Measurements from ENCODE around the gene MYLK4. TPM values are rescaled to one million over a fixed set of nuclear protein-coding genes. Genes with fewer than 3 reads are reported as not detected.
"Not testable (repeated sequence)": the region's sequence is repeated elsewhere in the genome, so short reads cannot be mapped to it uniquely, and the experiment has no call there.

Gene MYLK4
- total and polyA plus RNA-seq, 2 of the 13 experiments (the other 11 are each of a cell fraction or from before 2014, with no cell fraction given), result 0.26 to 0.29 TPM

- TF ChIP-seq, protein P1, sequence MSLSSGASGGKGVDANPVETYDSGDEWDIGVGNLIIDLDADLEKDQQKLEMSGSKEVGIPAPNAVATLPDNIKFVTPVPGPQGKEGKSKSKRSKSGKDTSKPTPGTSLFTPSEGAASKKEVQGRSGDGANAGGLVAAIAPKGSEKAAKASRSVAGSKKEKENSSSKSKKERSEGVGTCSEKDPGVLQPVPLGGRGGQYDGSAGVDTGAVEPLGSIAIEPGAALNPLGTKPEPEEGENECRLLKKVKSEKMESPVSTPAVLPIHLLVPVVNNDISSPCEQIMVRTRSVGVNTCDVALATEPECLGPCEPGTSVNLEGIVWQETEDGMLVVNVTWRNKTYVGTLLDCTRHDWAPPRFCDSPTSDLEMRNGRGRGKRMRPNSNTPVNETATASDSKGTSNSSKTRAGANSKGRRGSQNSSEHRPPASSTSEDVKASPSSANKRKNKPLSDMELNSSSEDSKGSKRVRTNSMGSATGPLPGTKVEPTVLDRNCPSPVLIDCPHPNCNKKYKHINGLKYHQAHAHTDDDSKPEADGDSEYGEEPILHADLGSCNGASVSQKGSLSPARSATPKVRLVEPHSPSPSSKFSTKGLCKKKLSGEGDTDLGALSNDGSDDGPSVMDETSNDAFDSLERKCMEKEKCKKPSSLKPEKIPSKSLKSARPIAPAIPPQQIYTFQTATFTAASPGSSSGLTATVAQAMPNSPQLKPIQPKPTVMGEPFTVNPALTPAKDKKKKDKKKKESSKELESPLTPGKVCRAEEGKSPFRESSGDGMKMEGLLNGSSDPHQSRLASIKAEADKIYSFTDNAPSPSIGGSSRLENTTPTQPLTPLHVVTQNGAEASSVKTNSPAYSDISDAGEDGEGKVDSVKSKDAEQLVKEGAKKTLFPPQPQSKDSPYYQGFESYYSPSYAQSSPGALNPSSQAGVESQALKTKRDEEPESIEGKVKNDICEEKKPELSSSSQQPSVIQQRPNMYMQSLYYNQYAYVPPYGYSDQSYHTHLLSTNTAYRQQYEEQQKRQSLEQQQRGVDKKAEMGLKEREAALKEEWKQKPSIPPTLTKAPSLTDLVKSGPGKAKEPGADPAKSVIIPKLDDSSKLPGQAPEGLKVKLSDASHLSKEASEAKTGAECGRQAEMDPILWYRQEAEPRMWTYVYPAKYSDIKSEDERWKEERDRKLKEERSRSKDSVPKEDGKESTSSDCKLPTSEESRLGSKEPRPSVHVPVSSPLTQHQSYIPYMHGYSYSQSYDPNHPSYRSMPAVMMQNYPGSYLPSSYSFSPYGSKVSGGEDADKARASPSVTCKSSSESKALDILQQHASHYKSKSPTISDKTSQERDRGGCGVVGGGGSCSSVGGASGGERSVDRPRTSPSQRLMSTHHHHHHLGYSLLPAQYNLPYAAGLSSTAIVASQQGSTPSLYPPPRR (CRISPR knock-in tag; IDR thresholded peaks at IDR 0.05; ENCODE audit: borderline replicate concordance), result no peak
- TF ChIP-seq, protein P2, sequence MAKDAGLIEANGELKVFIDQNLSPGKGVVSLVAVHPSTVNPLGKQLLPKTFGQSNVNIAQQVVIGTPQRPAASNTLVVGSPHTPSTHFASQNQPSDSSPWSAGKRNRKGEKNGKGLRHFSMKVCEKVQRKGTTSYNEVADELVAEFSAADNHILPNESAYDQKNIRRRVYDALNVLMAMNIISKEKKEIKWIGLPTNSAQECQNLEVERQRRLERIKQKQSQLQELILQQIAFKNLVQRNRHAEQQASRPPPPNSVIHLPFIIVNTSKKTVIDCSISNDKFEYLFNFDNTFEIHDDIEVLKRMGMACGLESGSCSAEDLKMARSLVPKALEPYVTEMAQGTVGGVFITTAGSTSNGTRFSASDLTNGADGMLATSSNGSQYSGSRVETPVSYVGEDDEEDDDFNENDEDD (CRISPR knock-in tag; IDR thresholded peaks at IDR 0.05; ENCODE audit: borderline replicate concordance), result no peak
- TF ChIP-seq, protein P3, sequence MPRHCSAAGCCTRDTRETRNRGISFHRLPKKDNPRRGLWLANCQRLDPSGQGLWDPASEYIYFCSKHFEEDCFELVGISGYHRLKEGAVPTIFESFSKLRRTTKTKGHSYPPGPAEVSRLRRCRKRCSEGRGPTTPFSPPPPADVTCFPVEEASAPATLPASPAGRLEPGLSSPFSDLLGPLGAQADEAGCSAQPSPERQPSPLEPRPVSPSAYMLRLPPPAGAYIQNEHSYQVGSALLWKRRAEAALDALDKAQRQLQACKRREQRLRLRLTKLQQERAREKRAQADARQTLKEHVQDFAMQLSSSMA (CRISPR knock-in tag; IDR thresholded peaks at IDR 0.05), result 0 out of 2 replicates have a peak, but pooled peaks have one; percentile 23
- TF ChIP-seq ZNF446 (CRISPR knock-in tag; IDR thresholded peaks at IDR 0.05), result no peak
These were observed 12.7 kb upstream of the MYLK4 start (continued) for GRCh38 chr6:2763345-2763841.

DNA sequence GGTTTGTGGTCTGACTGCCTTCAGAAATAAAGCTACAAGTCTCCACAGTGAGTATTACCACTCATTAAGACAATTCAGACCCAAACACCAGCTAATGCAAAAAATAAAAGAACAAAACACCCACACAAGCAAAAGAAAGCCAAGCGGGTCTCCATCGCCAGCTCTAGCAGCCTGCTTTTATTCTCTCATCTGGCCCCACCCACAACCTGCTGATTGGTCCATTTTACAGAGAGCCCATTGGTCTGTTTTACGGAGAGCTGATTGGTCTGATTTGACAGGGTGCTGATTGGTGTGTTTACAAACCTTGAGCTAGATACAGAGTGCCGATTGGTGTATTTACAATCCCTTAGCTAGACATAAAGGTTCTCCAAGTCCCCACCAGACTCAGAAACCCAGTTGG lies 12.1 kb upstream of the MYLK4 start:
- in situ Hi-C loops (cut with HindIII; ENCODE audit: extremely low pct_ligation_motif_present, low pct_unique_long_range_greater_than_20kb); CTCF ChIA-PET (ENCODE audit: low intra/inter-chr PET ratio, low total read pairs); intact Hi-C loops (cut with micrococcal nuclease; ENCODE audit: unreplicated experiment): not testable (repeated sequence)

More for the DNA sequence above, 12.1 kb upstream of the MYLK4 start:
- FAIRE-seq; H3K27me3 ChIP-seq (ENCODE audit: control insufficient read depth in 1 of 2, insufficient read depth in 2 of 2, low read length in 2 of 2); H3K4me3 ChIP-seq (replicated peaks in 1 of 3; ENCODE audit: insufficient read depth in 1 of 3, low read depth in 2 of 3, low read length in 3 of 3); H3K36me3 ChIP-seq (replicated peaks in 1 of 2; ENCODE audit: control insufficient read depth in 1 of 2, insufficient read depth in 2 of 2, low read length in 2 of 2); H3K4me2 ChIP-seq (ENCODE audit: low read depth, low read length); H2AFZ ChIP-seq (ENCODE audit: low read length); ATAC-seq; DNase-seq (ENCODE audit: low spot score); BruUV-seq (replicated peaks); H3K9ac ChIP-seq (ENCODE audit: insufficient read depth, low read depth, low read length); H3K27ac ChIP-seq (ENCODE audit: extremely low read length, insufficient read depth, low read length); H3K9me3 ChIP-seq (ENCODE audit: low read length): not testable (repeated sequence)
- WGBS (ENCODE audit: low lambda C conversion rate), result 93% methylated on average over 4 of the region's 4 CpGs
- Histone ChIP-seq H3K79me2 (ENCODE audit: insufficient read depth, low read length) (peaks cover 22% of the 10 kb centered on the region), H3K4me1 (ENCODE audit: insufficient read depth, low read length) (peaks cover 20% of the 10 kb centered on the region), H4K20me1 (ENCODE audit: insufficient read depth, low read length) (peaks cover 16% of the 10 kb centered on the region)
- POLR2A ChIA-PET, result interaction anchor here (1.8 kb wide), 1 partner anchor 79 kb away, joined by 9 read pairs; the partner anchor contains the start of gene SERPINB1
- TF ChIP-seq NFYB (CRISPR knock-in tag; IDR thresholded peaks at IDR 0.05) (peak; percentile 75), NFYC (CRISPR knock-in tag; IDR thresholded peaks at IDR 0.05) (peak; percentile 63)

Measured in HepG2 (cell line).